Brain microvascular endothelial cell (primary cell): ENCODE results near the gene MPHOSPH6.

Source experiments
- DNase-seq: peaks from one replicate; pipeline ENCODE4 v3.0.0-alpha.2; 2020
- H3K27ac ChIP-seq: fragments of 250-450 bp; sonication (Bioruptor Pico); 2 replicates; pipeline ENCODE4 v1.5.1; 2020; ENCODE audit warnings: mild to moderate bottlenecking, moderate library complexity
- H3K27me3 ChIP-seq: fragments of 250-450 bp; sonication (Bioruptor Pico); replicated peaks from 2 replicates; pipeline ENCODE4 v1.5.1; 2020; ENCODE audit warnings: mild to moderate bottlenecking
- H3K36me3 ChIP-seq: fragments of 250-450 bp; sonication (Bioruptor Pico); replicated peaks from 2 replicates; pipeline ENCODE4 v1.5.1; 2020; ENCODE audit warnings: mild to moderate bottlenecking
- H3K4me3 ChIP-seq: 2 replicates; pipeline ENCODE4 v1.5.1; 2011; ENCODE audit warnings: low read depth, mild to moderate bottlenecking, control low read depth, low read length, moderate library complexity
- CTCF ChIP-seq: IDR thresholded peaks from 2 replicates; pipeline ENCODE4 v1.5.1; 2011; ENCODE audit warnings: low read depth, mild to moderate bottlenecking, moderate library complexity, low read length, control low read depth, inconsistent platforms; ENCODE audit errors: missing control alignments
- in situ Hi-C: cut with HindIII; loops from 2 replicates; pipeline ENCODE4 v1.10.0; 2017; ENCODE audit warnings: low sequenced_read_pairs, low pct_ligation_motif_present

Gene MPHOSPH6

GRCh38 chr16:82133798-82134197 lies 36.2 kb downstream of the MPHOSPH6 start:
- H3K27me3 ChIP-seq = no peaks in the 10 kb centered on the region
- in situ Hi-C loops = no loop called here
- H3K36me3 ChIP-seq = no peaks in the 10 kb centered on the region
- no peak overlapping the region for H3K4me3 ChIP-seq
- TF ChIP-seq CTCF = no peak
- DNase-seq = no peak
- no peak overlapping the region for H3K27ac ChIP-seq

- DNase-seq = no peak
- Histone ChIP-seq H3K27ac (no peak overlapping the region), H3K36me3 (no peaks in the 10 kb centered on the region), H3K4me3 (no peak overlapping the region), H3K27me3 (no peaks in the 10 kb centered on the region)
- in situ Hi-C loops = no loop called here
- TF ChIP-seq CTCF = no peak
Observed at GRCh38 chr16:82129881-82130280, 40.1 kb downstream of the MPHOSPH6 start.

- H3K4me3 ChIP-seq = no peak overlapping the region
- in situ Hi-C loops = no loop called here
- H3K36me3 ChIP-seq = no peaks in the 10 kb centered on the region
- H3K27ac ChIP-seq = no peak overlapping the region
- no peak for DNase-seq
- no peak for TF ChIP-seq CTCF
- no peaks in the 10 kb centered on the region for H3K27me3 ChIP-seq
Observed at GRCh38 chr16:82124651-82125050, 45.4 kb downstream of the MPHOSPH6 start.

GRCh38 chr16:82119405-82119804 lies 50.6 kb downstream of the MPHOSPH6 start:
- no peak for DNase-seq
- H3K27me3 ChIP-seq = no peaks in the 10 kb centered on the region
- no peak overlapping the region for H3K4me3 ChIP-seq
- H3K36me3 ChIP-seq = no peaks in the 10 kb centered on the region
- TF ChIP-seq CTCF = no peak
- no peak overlapping the region for H3K27ac ChIP-seq
- in situ Hi-C loops = no loop called here

GRCh38 chr16:82118749-82119148 lies 51.3 kb downstream of the MPHOSPH6 start:
- no peak for DNase-seq
- Histone ChIP-seq H3K27ac (no peak overlapping the region), H3K27me3 (no peaks in the 10 kb centered on the region), H3K4me3 (no peak overlapping the region), H3K36me3 (no peaks in the 10 kb centered on the region)
- in situ Hi-C loops = no loop called here
- TF ChIP-seq CTCF = no peak

- Histone ChIP-seq H3K27ac (no peak overlapping the region), H3K27me3 (no peaks in the 10 kb centered on the region), H3K36me3 (no peaks in the 10 kb centered on the region), H3K4me3 (no peak overlapping the region)
- in situ Hi-C loops = no loop called here
- no peak for DNase-seq
- TF ChIP-seq CTCF = no peak
Observed at GRCh38 chr16:82116535-82116934, 53.5 kb downstream of the MPHOSPH6 start.
